CD4-positive, CD25-positive, alpha-beta regulatory T cell (primary cell): ENCODE data around the gene HIBCH. TPM values are rescaled to one million over a fixed set of nuclear protein-coding genes. Genes with fewer than 3 reads are reported as not detected.
A peak's percentile ranks its signal among the peaks of the same experiment; 100 is the strongest.

Source experiments
- ATAC-seq, 2 donors: fragments of 150-1000 bp; cut with Tn5 transposase; one replicate each; pipeline ENCODE4 v1.10.0; 2021; ENCODE audit warnings: low read depth in 2 of 2, moderate number of reproducible peaks in 2 of 2, moderate library complexity in 1 of 2
- DNase-seq, 3 donors: peaks; one replicate each; pipeline versions ENCODE4 v3.0.0 to v3.0.0-alpha.2; 2012 to 2022; ENCODE audit warnings: mixed read lengths in 1 of 3
- H3K27ac ChIP-seq: one replicate; pipeline ENCODE4 v1.7.0; 2013; ENCODE audit warnings: mild to moderate bottlenecking, low read length; ENCODE audit not compliant: insufficient read depth, poor library complexity, severe bottlenecking
- H3K27me3 ChIP-seq: one replicate; pipeline ENCODE4 v1.7.0; 2013; ENCODE audit warnings: low read length; ENCODE audit not compliant: control insufficient read depth, insufficient read depth
- H3K36me3 ChIP-seq: one replicate; pipeline ENCODE4 v1.7.0; 2013; ENCODE audit warnings: mild to moderate bottlenecking, low read length, moderate library complexity; ENCODE audit not compliant: control insufficient read depth, insufficient read depth
- H3K4me1 ChIP-seq: 2 replicates; pipeline ENCODE4 v1.7.0; 2013; ENCODE audit warnings: mild to moderate bottlenecking, low read length; ENCODE audit not compliant: insufficient read depth, control insufficient read depth, poor library complexity, severe bottlenecking
- H3K4me3 ChIP-seq: one replicate; pipeline ENCODE4 v1.7.0; 2013; ENCODE audit warnings: low read depth, mild to moderate bottlenecking, low read length, moderate library complexity
- H3K9me3 ChIP-seq, 2 experiments: 1 replicate in 1 of 2; 2 replicates in 1 of 2; pipeline ENCODE4 v1.7.0; 2013; ENCODE audit warnings: low read length in 2 of 2, mild to moderate bottlenecking in 1 of 2, moderate library complexity in 1 of 2; ENCODE audit not compliant: control insufficient read depth in 2 of 2
- H3K27ac Mint-ChIP-seq, 3 donors: one replicate each; pipeline ENCODE4 v1.8.0; 2020 to 2022; ENCODE audit warnings: mild to moderate bottlenecking in 3 of 3, mixed read lengths in 3 of 3, moderate library complexity in 2 of 3
- H3K27me3 Mint-ChIP-seq: one replicate; pipeline ENCODE4 v1.8.0; 2022; ENCODE audit warnings: mild to moderate bottlenecking, mixed read lengths
- H3K36me3 Mint-ChIP-seq: one replicate; pipeline ENCODE4 v1.8.0; 2020; ENCODE audit warnings: mixed read lengths
- H3K4me1 Mint-ChIP-seq, 4 donors: one replicate each; pipeline ENCODE4 v1.8.0; 2020 to 2022; ENCODE audit warnings: mixed read lengths in 4 of 4, mild to moderate bottlenecking in 1 of 4
- H3K4me3 Mint-ChIP-seq, 4 donors: one replicate each; pipeline ENCODE4 v1.8.0; 2020 to 2022; ENCODE audit warnings: mild to moderate bottlenecking in 4 of 4, mixed read lengths in 4 of 4, moderate library complexity in 3 of 4
- H3K9me3 Mint-ChIP-seq, 7 donors: one replicate each; pipeline ENCODE4 v1.8.0; 2020 to 2022; ENCODE audit warnings: mixed read lengths in 7 of 7, mild to moderate bottlenecking in 3 of 7, moderate library complexity in 2 of 7
- polyA plus RNA-seq, 4 donors: library from polyadenylated mRNA; unstranded; fragments of 300-500 nt; fragmentation: Illumina TruSeq; gene quantifications; one replicate each; pipeline ENCODE4 v1.2.3, GENCODE V29; 2021
- total RNA-seq: library from RNA; stranded (reverse); gene quantifications from one replicate; pipeline ENCODE4 v1.2.3, GENCODE V29; 2022

Gene HIBCH
- total and polyA plus RNA-seq, 5 donors from 2014 or later, result 21.0 to 31.2 (median 22.7) TPM

DNA sequence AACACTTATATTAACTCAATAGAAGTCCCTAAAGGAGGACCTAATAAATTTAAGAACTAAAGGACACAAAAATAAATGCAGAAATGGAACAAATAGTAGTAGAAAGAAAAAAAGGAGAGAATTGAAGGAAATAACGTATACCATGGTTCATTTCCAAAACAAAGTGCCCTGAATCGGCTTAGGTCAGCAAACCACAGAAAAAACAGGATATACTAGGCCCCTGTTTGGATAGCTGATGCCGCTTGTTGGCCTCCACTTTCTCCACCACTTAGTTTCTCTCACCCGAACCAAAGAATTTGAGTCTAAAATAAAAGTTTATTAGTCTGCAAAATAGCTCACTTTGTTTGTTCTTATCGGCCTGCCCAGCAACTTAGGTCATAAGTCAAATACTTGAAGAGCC lies 100.4 kb downstream of the HIBCH start:
- Mint-ChIP-seq H3K9me3 (peaks cover 0 to 6% (median 0%) of the 10 kb centered on the region in 7 donors), H3K27ac (no peak overlapping the region), H3K4me1 (peaks cover 0 to 19% (median 8%) of the 10 kb centered on the region in 4 donors), H3K27me3 (no peaks in the 10 kb centered on the region), H3K36me3 (peaks cover 45% of the 10 kb centered on the region), H3K4me3 (no peak overlapping the region)
- H3K9me3 ChIP-seq, result peaks cover 0 to 2% of the 10 kb centered on the region in 2 experiments
- no peak for ATAC-seq
- no peak for DNase-seq
- H3K4me1 ChIP-seq, result no peaks in the 10 kb centered on the region
- H3K4me3 ChIP-seq, result no peak overlapping the region
- no peak overlapping the region for H3K27ac ChIP-seq
- peaks cover 15% of the 10 kb centered on the region for H3K36me3 ChIP-seq
- H3K27me3 ChIP-seq, result no peaks in the 10 kb centered on the region

DNA sequence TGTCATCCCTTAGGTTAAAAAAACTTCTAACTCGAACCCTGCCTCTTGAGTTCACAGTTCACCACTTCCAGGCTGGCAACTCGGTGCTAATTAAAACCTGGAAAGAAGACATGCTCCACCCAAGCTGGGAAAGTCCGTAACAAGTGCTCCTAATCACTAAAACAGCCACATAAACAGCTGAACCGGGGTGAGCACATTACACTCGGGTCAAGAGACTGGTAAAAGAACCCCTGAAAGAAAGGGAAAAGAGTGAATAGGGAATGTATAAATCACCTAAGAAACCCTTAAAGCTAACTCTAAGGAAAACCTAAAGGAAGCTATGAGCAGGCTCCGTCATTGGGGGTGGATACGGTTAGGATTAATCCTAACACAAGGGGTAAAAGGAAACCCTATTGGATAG lies 102.0 kb downstream of the HIBCH start:
- Mint-ChIP-seq H3K27me3 (no peaks in the 10 kb centered on the region), H3K4me1 (peaks cover 0 to 19% (median 8%) of the 10 kb centered on the region in 4 donors), H3K4me3 (no peak overlapping the region), H3K9me3 (no peaks in the 10 kb centered on the region), H3K36me3 (peaks cover 41% of the 10 kb centered on the region), H3K27ac (no peak overlapping the region)
- H3K27ac ChIP-seq, result no peak overlapping the region
- DNase-seq (no peak), ATAC-seq (no peak)
- H3K27me3 ChIP-seq, result no peaks in the 10 kb centered on the region
- no peaks in the 10 kb centered on the region for H3K4me1 ChIP-seq
- H3K4me3 ChIP-seq, result no peak overlapping the region
- no peaks in the 10 kb centered on the region for H3K9me3 ChIP-seq
- peaks cover 5% of the 10 kb centered on the region for H3K36me3 ChIP-seq

- H3K27me3 Mint-ChIP-seq, result no peaks in the 10 kb centered on the region
- no peak for ATAC-seq
- DNase-seq, result no peak
- H3K27ac ChIP-seq, result no peak overlapping the region
- H3K27me3 ChIP-seq, result no peaks in the 10 kb centered on the region
- no peaks in the 10 kb centered on the region for H3K9me3 Mint-ChIP-seq
- peaks cover 13% of the 10 kb centered on the region for H3K36me3 ChIP-seq
- H3K9me3 ChIP-seq, result no peaks in the 10 kb centered on the region
- no peak overlapping the region for H3K4me3 ChIP-seq
- peak overlapping the region in 1 of 3 donors; percentile 51 for H3K27ac Mint-ChIP-seq
- H3K36me3 Mint-ChIP-seq, result peaks cover 35% of the 10 kb centered on the region
- H3K4me1 Mint-ChIP-seq, result peaks cover 0 to 19% (median 6%) of the 10 kb centered on the region in 4 donors
- no peaks in the 10 kb centered on the region for H3K4me1 ChIP-seq
- H3K4me3 Mint-ChIP-seq, result no peak overlapping the region
Observed at GRCh38 chr2:190216829-190217228, 102.8 kb downstream of the HIBCH start.

- H3K4me3 Mint-ChIP-seq, result peak overlapping the region in 1 of 4 donors; percentile 4
- no peak overlapping the region for H3K27ac ChIP-seq
Observed at GRCh38 chr2:190215620-190216019, 104.0 kb downstream of the HIBCH start.

GRCh38 chr2:190214426-190215194 lies 105.0 kb downstream of the HIBCH start:
- Histone ChIP-seq H3K4me3 (no peak overlapping the region), H3K27me3 (no peaks in the 10 kb centered on the region), H3K4me1 (no peaks in the 10 kb centered on the region), H3K27ac (no peak overlapping the region), H3K9me3 (no peaks in the 10 kb centered on the region), H3K36me3 (peaks cover 17% of the 10 kb centered on the region)
- Mint-ChIP-seq H3K4me1 (peaks cover 0 to 19% (median 6%) of the 10 kb centered on the region in 4 donors), H3K36me3 (peaks cover 24% of the 10 kb centered on the region), H3K27me3 (no peaks in the 10 kb centered on the region), H3K27ac (peak overlapping the region in 1 of 3 donors; percentile 63), H3K9me3 (no peaks in the 10 kb centered on the region), H3K4me3 (no peak overlapping the region)
- no peak for ATAC-seq
- DNase-seq, result peak in 1 of 3 donors; percentile 3

More at GRCh38 chr2:190215620-190216019, 104.0 kb downstream of the HIBCH start:
- no peaks in the 10 kb centered on the region for H3K4me1 ChIP-seq
- ATAC-seq (no peak), DNase-seq (no peak)
- H3K27me3 ChIP-seq, result no peaks in the 10 kb centered on the region
- no peak overlapping the region for H3K4me3 ChIP-seq
- Mint-ChIP-seq H3K36me3 (peaks cover 27% of the 10 kb centered on the region), H3K27me3 (no peaks in the 10 kb centered on the region), H3K27ac (peak overlapping the region in 1 of 3 donors; percentile 62), H3K9me3 (no peaks in the 10 kb centered on the region), H3K4me1 (peaks cover 0 to 19% (median 6%) of the 10 kb centered on the region in 4 donors)
- peaks cover 17% of the 10 kb centered on the region for H3K36me3 ChIP-seq
- no peaks in the 10 kb centered on the region for H3K9me3 ChIP-seq

DNA sequence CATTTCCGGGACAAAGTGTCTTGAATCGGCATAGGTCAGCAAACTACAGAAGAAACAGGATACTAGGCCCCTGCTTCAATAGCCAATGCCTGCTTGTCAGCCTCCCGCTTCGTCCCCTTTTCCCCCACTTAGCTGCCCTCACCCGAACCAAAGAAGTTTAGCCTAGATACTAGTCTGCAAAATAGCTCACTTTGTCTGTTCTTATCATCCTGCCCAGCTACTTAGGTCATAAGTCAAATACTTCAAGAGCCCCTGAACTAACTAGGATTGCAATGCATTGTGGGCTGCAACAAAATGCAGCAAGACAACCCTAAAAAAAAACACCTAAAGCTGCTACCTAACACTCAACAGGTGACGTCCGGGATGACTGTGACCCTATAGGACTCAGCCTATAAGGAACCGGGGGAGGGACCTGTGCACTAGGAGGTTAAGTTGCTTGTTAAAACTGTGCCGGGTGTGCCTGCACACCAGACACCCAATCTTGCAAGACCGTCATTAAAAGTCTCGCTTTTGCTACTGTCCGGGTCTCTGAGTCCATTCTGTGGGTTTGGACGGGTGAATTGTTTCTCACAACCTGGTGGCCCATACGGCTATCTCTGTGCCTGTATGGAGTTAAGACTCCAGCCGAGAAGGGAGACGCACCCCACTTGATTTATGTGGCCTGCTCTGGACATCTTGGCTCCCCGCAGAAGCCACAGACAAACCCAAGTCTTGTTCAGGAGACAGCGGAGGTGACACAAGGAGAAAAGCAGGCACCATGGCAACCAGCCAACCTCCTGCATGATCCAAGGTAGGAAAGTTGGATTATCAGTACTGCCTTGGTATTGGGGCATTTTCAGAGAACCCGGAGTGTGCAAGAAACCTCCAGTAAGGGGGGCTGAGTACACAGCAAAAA lies 105.9 kb downstream of the HIBCH start:
- H3K4me1 Mint-ChIP-seq, result peaks cover 0 to 19% (median 6%) of the 10 kb centered on the region in 4 donors
- Histone ChIP-seq H3K9me3 (no peaks in the 10 kb centered on the region), H3K27me3 (no peaks in the 10 kb centered on the region), H3K36me3 (peaks cover 22% of the 10 kb centered on the region), H3K27ac (no peak overlapping the region), H3K4me1 (no peaks in the 10 kb centered on the region), H3K4me3 (no peak overlapping the region)
- H3K9me3 Mint-ChIP-seq, result no peaks in the 10 kb centered on the region
- H3K27me3 Mint-ChIP-seq, result no peaks in the 10 kb centered on the region
- ATAC-seq (no peak), DNase-seq (no peak)
- peak overlapping the region in 1 of 3 donors; percentile 35 for H3K27ac Mint-ChIP-seq
- H3K4me3 Mint-ChIP-seq, result no peak overlapping the region
- peaks cover 16% of the 10 kb centered on the region for H3K36me3 Mint-ChIP-seq

DNA sequence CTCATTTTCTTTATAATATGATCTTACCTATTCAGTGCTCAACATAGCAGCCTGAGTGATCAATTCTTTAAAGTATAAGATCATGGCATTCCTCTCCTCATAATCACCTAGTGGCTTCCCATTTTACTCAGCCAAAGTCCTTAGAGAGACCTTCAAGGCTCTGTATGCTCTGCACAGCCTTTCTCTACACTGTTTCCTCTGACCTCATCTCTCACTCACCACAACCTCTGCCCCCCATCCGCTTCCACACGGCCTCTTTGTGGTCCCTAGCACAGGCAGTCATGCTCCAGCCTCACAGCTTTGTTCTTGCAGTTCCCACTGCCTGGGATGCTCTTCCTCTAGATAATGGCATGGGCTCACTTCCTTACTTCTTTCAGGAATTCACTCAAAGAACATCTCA lies 109.2 kb downstream of the HIBCH start:
- H3K9me3 ChIP-seq, result no peaks in the 10 kb centered on the region
- Mint-ChIP-seq H3K9me3 (no peaks in the 10 kb centered on the region), H3K4me3 (no peak overlapping the region), H3K27ac (no peak overlapping the region), H3K4me1 (peaks cover 0 to 8% (median 3%) of the 10 kb centered on the region in 4 donors), H3K27me3 (no peaks in the 10 kb centered on the region), H3K36me3 (peaks cover 12% of the 10 kb centered on the region)
- ATAC-seq (no peak), DNase-seq (no peak)
- no peaks in the 10 kb centered on the region for H3K27me3 ChIP-seq
- peaks cover 23% of the 10 kb centered on the region for H3K36me3 ChIP-seq
- no peaks in the 10 kb centered on the region for H3K4me1 ChIP-seq
- no peak overlapping the region for H3K27ac ChIP-seq
- no peak overlapping the region for H3K4me3 ChIP-seq
